ENCODE results near the gene TRAF3.
"Not testable (repeated sequence)": the region's sequence is repeated elsewhere in the genome, so short reads cannot be mapped to it uniquely, and the experiment has no call there.

The TRAF3 gene

GRCh38 chr14:102893452-102893851, 116.2 kb downstream of the TRAF3 start:
- H3K4me1 ChIP-seq (ENCODE audit: control insufficient read depth, low read depth, low read length) = no peaks in the 10 kb centered on the region
- no CpG with 5 or more reads among the region's 9 CpGs for WGBS (ENCODE audit: extremely low coverage, insufficient coverage, low lambda C conversion rate)
- no peak overlapping the region for H3K18ac ChIP-seq (ENCODE audit: low read length)
- H3K4ac ChIP-seq (ENCODE audit: low read depth, low read length) = no peak overlapping the region
- H3K79me1 ChIP-seq (ENCODE audit: low read length) = no peaks in the 10 kb centered on the region
- no peak for DNase-seq
- H2BK5ac ChIP-seq (ENCODE audit: low read length) = no peak overlapping the region
- H3K56ac ChIP-seq (ENCODE audit: low read length) = no peak overlapping the region
- no peak overlapping the region for H2AK5ac ChIP-seq (ENCODE audit: low read length)
- no peaks in the 10 kb centered on the region for H3K79me2 ChIP-seq (ENCODE audit: control insufficient read depth, insufficient read depth, low read length)
- no peak overlapping the region for H2BK120ac ChIP-seq (ENCODE audit: low read depth, low read length)
- H3K4me2 ChIP-seq (ENCODE audit: low read length) = no peak overlapping the region
- H4K8ac ChIP-seq (ENCODE audit: low read depth, low read length) = no peak overlapping the region
- no peak overlapping the region for H3K4me3 ChIP-seq (ENCODE audit: low read length)
- no peak overlapping the region for H3K23ac ChIP-seq (ENCODE audit: low read length)
- H3K27me3 ChIP-seq (ENCODE audit: insufficient read depth, low read length, poor library complexity) = no peaks in the 10 kb centered on the region
- no peak overlapping the region for H4K5ac ChIP-seq (ENCODE audit: low read length)
- H3K27ac ChIP-seq (ENCODE audit: low read depth, low read length) = no peak overlapping the region
- no peak overlapping the region for H2BK15ac ChIP-seq (replicated peaks; ENCODE audit: low read depth)
- H3K9ac ChIP-seq (ENCODE audit: low read length) = no peak overlapping the region
- H3K36me3 ChIP-seq (ENCODE audit: control insufficient read depth, insufficient read depth, low read length) = no peaks in the 10 kb centered on the region

- H3K4me2 ChIP-seq (ENCODE audit: low read length); DNase-seq; H2BK15ac ChIP-seq (replicated peaks; ENCODE audit: low read depth); H3K79me1 ChIP-seq (ENCODE audit: low read length); H3K4ac ChIP-seq (ENCODE audit: low read depth, low read length); H2AK5ac ChIP-seq (ENCODE audit: low read length); H3K18ac ChIP-seq (ENCODE audit: low read length); H3K27me3 ChIP-seq (ENCODE audit: insufficient read depth, low read length, poor library complexity); H4K5ac ChIP-seq (ENCODE audit: low read length); H2BK5ac ChIP-seq (ENCODE audit: low read length); H3K56ac ChIP-seq (ENCODE audit: low read length); H3K27ac ChIP-seq (ENCODE audit: low read depth, low read length); H3K4me3 ChIP-seq (ENCODE audit: low read length); H3K36me3 ChIP-seq (ENCODE audit: control insufficient read depth, insufficient read depth, low read length); H4K8ac ChIP-seq (ENCODE audit: low read depth, low read length); H2BK120ac ChIP-seq (ENCODE audit: low read depth, low read length); H3K79me2 ChIP-seq (ENCODE audit: control insufficient read depth, insufficient read depth, low read length); H3K23ac ChIP-seq (ENCODE audit: low read length); H3K4me1 ChIP-seq (ENCODE audit: control insufficient read depth, low read depth, low read length); H3K9ac ChIP-seq (ENCODE audit: low read length): not testable (repeated sequence)
Measured at GRCh38 chr14:102896735-102897134, 119.5 kb downstream of the TRAF3 start.

- H3K4me1 ChIP-seq (ENCODE audit: control insufficient read depth, low read depth, low read length) = no peaks in the 10 kb centered on the region
- no peak overlapping the region for H2AK5ac ChIP-seq (ENCODE audit: low read length)
- no peaks in the 10 kb centered on the region for H3K36me3 ChIP-seq (ENCODE audit: control insufficient read depth, insufficient read depth, low read length)
- H2BK120ac ChIP-seq (ENCODE audit: low read depth, low read length) = no peak overlapping the region
- no peak overlapping the region for H3K27ac ChIP-seq (ENCODE audit: low read depth, low read length)
- H4K8ac ChIP-seq (ENCODE audit: low read depth, low read length) = no peak overlapping the region
- no peak overlapping the region for H2BK5ac ChIP-seq (ENCODE audit: low read length)
- H3K18ac ChIP-seq (ENCODE audit: low read length) = no peak overlapping the region
- no peaks in the 10 kb centered on the region for H3K27me3 ChIP-seq (ENCODE audit: insufficient read depth, low read length, poor library complexity)
- no peaks in the 10 kb centered on the region for H3K79me1 ChIP-seq (ENCODE audit: low read length)
- no peak overlapping the region for H4K5ac ChIP-seq (ENCODE audit: low read length)
- no peak overlapping the region for H3K9ac ChIP-seq (ENCODE audit: low read length)
- no peak overlapping the region for H3K4me3 ChIP-seq (ENCODE audit: low read length)
- H3K4me2 ChIP-seq (ENCODE audit: low read length) = no peak overlapping the region
- no CpG with 5 or more reads among the region's 14 CpGs for WGBS (ENCODE audit: extremely low coverage, insufficient coverage, low lambda C conversion rate)
- no peak overlapping the region for H3K4ac ChIP-seq (ENCODE audit: low read depth, low read length)
- no peak overlapping the region for H3K23ac ChIP-seq (ENCODE audit: low read length)
- DNase-seq = no peak
- H3K79me2 ChIP-seq (ENCODE audit: control insufficient read depth, insufficient read depth, low read length) = no peaks in the 10 kb centered on the region
- no peak overlapping the region for H2BK15ac ChIP-seq (replicated peaks; ENCODE audit: low read depth)
- H3K56ac ChIP-seq (ENCODE audit: low read length) = no peak overlapping the region
Measured at GRCh38 chr14:102897299-102898027, 120.2 kb downstream of the TRAF3 start.

- Histone ChIP-seq H4K5ac (ENCODE audit: low read length) (no peak overlapping the region), H3K4me3 (ENCODE audit: low read length) (no peak overlapping the region), H3K36me3 (ENCODE audit: control insufficient read depth, insufficient read depth, low read length) (no peaks in the 10 kb centered on the region), H2AK5ac (ENCODE audit: low read length) (no peak overlapping the region), H3K4me1 (ENCODE audit: control insufficient read depth, low read depth, low read length) (no peaks in the 10 kb centered on the region), H3K23ac (ENCODE audit: low read length) (no peak overlapping the region), H3K79me2 (ENCODE audit: control insufficient read depth, insufficient read depth, low read length) (no peaks in the 10 kb centered on the region), H3K9ac (ENCODE audit: low read length) (no peak overlapping the region), H3K4ac (ENCODE audit: low read depth, low read length) (no peak overlapping the region), H3K4me2 (ENCODE audit: low read length) (no peak overlapping the region), H4K8ac (ENCODE audit: low read depth, low read length) (no peak overlapping the region), H2BK15ac (replicated peaks; ENCODE audit: low read depth) (no peak overlapping the region), H2BK120ac (ENCODE audit: low read depth, low read length) (no peak overlapping the region), H3K56ac (ENCODE audit: low read length) (no peak overlapping the region), H2BK5ac (ENCODE audit: low read length) (no peak overlapping the region), H3K27me3 (ENCODE audit: insufficient read depth, low read length, poor library complexity) (no peaks in the 10 kb centered on the region), H3K27ac (ENCODE audit: low read depth, low read length) (no peak overlapping the region), H3K18ac (ENCODE audit: low read length) (no peak overlapping the region), H3K79me1 (ENCODE audit: low read length) (no peaks in the 10 kb centered on the region)
- no peak for DNase-seq
- no CpG with 5 or more reads among the region's 6 CpGs for WGBS (ENCODE audit: extremely low coverage, insufficient coverage, low lambda C conversion rate)
Measured at GRCh38 chr14:102898298-102898697, 121.0 kb downstream of the TRAF3 start.

- Histone ChIP-seq H3K4me3 (ENCODE audit: low read length) (no peak overlapping the region), H3K27me3 (ENCODE audit: insufficient read depth, low read length, poor library complexity) (no peaks in the 10 kb centered on the region), H3K4me2 (ENCODE audit: low read length) (no peak overlapping the region), H3K4me1 (ENCODE audit: control insufficient read depth, low read depth, low read length) (no peaks in the 10 kb centered on the region), H3K56ac (ENCODE audit: low read length) (no peak overlapping the region), H4K8ac (ENCODE audit: low read depth, low read length) (no peak overlapping the region), H3K79me2 (ENCODE audit: control insufficient read depth, insufficient read depth, low read length) (no peaks in the 10 kb centered on the region), H3K23ac (ENCODE audit: low read length) (no peak overlapping the region), H3K4ac (ENCODE audit: low read depth, low read length) (no peak overlapping the region), H4K5ac (ENCODE audit: low read length) (no peak overlapping the region), H2BK15ac (replicated peaks; ENCODE audit: low read depth) (no peak overlapping the region), H2BK5ac (ENCODE audit: low read length) (no peak overlapping the region), H3K9ac (ENCODE audit: low read length) (no peak overlapping the region), H2BK120ac (ENCODE audit: low read depth, low read length) (no peak overlapping the region), H3K18ac (ENCODE audit: low read length) (no peak overlapping the region), H3K27ac (ENCODE audit: low read depth, low read length) (no peak overlapping the region), H3K79me1 (ENCODE audit: low read length) (no peaks in the 10 kb centered on the region), H2AK5ac (ENCODE audit: low read length) (no peak overlapping the region), H3K36me3 (ENCODE audit: control insufficient read depth, insufficient read depth, low read length) (no peaks in the 10 kb centered on the region)
- WGBS (ENCODE audit: extremely low coverage, insufficient coverage, low lambda C conversion rate) = no CpG with 5 or more reads among the region's 18 CpGs
- DNase-seq = no peak
Measured at GRCh38 chr14:102898776-102899515, 121.7 kb downstream of the TRAF3 start.
